OCI-LY3 (cell line): Measurements from ENCODE around the gene MDFI.

ENCODE experiments used
- EZH2phosphoT487 ChIP-seq: fragments of 200-600 bp; shearing (Covaris generic); IDR thresholded peaks from 2 replicates; pipeline ENCODE4 v1.6.1; 2018; ENCODE audit warnings: antibody characterized with exemption, mixed run types, low read depth
- TF ChIP-seq, protein P1 (sequence below): fragments of 200-600, 300-600 bp; sonication (generic); IDR thresholded peaks from 2 replicates; pipeline ENCODE4 v1.5.1; 2014; ENCODE audit warnings: antibody characterized with exemption, low read length, low read depth

DNA sequence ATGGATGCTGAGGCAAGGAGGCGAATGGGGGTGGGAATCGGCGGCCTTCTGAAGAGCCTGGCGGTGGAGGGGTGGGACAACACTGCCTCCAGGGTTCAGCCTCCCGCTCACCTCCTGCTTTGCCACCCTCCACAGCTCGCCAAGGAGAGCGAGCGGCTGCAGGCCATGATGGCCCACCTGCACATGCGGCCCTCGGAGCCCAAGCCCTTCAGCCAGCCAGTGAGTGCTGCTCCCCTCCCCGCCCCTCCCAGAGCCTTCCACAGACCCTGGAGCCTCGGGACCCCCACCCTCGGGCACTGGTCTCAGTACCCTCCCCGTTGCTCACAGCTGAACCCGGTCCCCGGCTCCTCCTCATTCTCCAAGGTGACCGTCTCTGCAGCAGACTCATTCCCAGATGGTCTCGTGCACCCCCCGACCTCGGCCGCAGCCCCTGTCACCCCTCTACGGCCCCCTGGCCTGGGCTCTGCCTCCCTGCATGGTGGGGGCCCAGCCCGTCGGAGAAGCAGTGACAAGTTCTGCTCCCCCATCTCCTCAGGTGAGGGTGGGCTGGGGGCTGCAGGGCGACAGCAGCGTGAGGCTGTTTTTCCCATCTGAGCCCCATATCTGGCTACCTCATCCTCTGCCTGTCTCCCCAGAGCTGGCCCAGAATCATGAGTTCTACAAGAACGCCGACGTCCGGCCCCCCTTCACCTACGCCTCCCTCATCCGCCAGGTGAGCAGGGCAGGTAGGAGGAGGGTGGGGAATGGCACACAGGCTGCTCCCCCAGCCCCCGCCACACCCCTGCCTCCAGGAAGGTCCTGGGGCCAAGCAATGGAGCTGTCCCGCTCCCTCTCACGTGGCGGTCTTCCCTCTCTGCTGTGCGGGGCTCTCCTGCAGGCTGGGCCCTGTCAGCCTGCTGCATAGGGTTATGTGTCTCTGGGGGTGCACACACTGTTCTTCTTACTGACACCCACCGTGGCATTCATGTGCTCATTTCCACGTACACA is 48.3 kb upstream of the MDFI start:
- TF ChIP-seq, protein P1, sequence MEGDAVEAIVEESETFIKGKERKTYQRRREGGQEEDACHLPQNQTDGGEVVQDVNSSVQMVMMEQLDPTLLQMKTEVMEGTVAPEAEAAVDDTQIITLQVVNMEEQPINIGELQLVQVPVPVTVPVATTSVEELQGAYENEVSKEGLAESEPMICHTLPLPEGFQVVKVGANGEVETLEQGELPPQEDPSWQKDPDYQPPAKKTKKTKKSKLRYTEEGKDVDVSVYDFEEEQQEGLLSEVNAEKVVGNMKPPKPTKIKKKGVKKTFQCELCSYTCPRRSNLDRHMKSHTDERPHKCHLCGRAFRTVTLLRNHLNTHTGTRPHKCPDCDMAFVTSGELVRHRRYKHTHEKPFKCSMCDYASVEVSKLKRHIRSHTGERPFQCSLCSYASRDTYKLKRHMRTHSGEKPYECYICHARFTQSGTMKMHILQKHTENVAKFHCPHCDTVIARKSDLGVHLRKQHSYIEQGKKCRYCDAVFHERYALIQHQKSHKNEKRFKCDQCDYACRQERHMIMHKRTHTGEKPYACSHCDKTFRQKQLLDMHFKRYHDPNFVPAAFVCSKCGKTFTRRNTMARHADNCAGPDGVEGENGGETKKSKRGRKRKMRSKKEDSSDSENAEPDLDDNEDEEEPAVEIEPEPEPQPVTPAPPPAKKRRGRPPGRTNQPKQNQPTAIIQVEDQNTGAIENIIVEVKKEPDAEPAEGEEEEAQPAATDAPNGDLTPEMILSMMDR, result no peak
- no peak for TF ChIP-seq EZH2phosphoT487
